Measurements from ENCODE around the gene GTF2I.
"Not testable (repeated sequence)": the region's sequence is repeated elsewhere in the genome, so short reads cannot be mapped to it uniquely, and the experiment has no call there.

The GTF2I gene

DNA sequence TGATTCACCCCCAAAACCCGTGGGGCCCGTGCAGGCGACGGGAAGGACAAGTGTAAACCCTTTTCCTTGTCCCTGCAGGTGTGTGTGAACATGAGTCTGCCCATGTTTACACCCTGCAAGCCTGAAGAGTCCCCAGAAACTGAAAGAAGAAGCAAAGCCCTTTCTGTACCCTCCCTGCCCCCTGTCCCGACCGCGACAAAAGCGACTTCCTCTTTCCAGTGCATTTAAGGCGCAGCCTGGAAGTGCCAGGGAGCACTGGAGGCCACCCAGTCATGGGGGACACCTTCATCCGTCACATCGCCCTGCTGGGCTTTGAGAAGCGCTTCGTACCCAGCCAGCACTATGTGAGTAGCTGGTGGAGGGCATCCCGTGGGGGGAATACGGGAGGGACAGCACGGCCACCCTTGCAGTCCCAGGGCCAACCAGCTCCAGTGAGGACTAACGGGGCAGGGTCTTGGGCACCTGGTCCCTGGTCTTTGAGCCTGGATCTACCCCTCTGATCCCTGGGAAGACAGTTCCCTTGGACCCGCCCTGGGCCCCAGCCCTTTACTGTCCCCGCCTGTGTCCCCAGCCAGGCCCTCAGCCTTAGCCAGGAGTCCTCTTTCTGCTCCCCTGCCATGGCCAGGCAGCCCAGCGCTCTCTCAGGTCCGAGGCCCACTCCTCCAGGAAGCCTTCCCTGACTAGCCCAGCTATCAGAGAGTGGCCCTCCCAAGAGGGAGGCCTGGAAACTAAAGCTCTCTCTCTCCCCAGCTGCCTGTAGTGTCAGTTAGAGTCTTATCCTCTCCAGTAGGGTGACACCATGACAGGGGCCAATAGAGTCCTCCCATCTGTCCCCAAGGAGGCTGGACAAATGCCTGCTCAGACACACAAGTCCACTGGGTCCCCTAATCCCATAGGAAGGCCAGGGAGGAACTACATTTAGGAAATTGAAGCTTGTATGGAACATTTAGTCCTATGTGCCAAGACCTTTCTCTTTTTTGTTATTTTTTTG, 116.5 kb downstream of the GTF2I start, which contains the start of gene NCF1:
NCF1 (plus strand) TSS at position 252 of the 991 bp plus-strand sequence; CDS start at position 273, 21 bp downstream.
- not testable (repeated sequence) for DNase-seq (ENCODE audit: low read depth, low spot score)

DNA sequence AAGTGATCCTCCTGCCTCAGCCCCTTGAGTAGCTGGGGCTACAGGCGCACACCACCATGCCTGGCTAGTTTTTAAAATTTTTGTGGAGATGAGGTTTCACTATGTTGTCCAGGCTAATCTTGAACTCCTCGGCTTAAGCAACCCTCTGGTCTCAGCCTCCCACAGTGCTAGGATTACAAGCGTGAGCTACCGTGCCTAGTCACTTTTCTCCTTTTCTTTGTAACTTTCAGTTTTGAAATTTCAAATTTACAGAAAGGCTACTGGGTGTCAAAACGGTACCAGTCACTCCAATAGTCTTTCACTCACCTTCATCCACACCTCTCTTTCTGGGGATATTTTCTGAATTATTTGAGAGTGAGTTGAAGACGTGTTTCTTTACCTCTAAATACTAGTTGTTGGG, 117.6 kb downstream of the GTF2I start:
- not testable (repeated sequence) for DNase-seq (ENCODE audit: low read depth, low spot score)

DNA sequence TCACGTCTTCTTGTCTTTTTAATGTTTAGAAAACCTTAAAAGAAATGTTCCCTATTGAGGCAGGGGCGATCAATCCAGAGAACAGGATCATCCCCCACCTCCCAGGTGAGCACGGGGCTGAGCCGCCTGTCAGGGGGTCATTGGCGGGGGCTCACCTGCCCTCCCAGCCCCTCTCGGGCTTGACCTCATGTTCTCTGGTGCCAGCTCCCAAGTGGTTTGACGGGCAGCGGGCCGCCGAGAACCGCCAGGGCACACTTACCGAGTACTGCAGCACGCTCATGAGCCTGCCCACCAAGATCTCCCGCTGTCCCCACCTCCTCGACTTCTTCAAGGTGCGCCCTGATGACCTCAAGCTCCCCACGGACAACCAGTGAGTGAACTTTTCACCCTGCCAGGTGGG, 121.5 kb downstream of the GTF2I start:
- not testable (repeated sequence) for DNase-seq (ENCODE audit: low read depth, low spot score)

DNA sequence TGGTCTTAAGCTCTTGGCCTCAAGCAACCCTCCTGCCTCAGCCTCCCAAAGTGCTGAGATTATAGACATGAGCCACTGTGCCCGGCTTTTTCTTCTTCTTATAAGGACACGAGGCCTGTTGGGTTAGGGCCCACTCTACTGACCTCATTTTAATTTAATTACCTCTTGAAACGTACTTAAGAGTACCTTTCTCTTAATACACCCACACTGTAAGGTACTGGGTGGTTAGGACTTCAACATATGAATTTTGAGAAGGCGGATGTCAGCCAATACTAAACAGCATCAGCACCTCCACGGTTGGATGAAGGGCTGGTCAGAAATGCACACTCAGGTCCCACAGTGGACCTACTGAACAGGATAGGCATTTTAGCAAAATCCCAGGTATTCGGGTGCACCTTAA, 124.2 kb downstream of the GTF2I start:
- DNase-seq (ENCODE audit: low read depth, low spot score): not testable (repeated sequence)

- not testable (repeated sequence) for DNase-seq (ENCODE audit: low read depth, low spot score)
These were observed 126.1 kb downstream of the GTF2I start for GRCh38 chr7:74783595-74783994.

- DNase-seq (ENCODE audit: low read depth, low spot score): not testable (repeated sequence)
These were observed 131.0 kb downstream of the GTF2I start for GRCh38 chr7:74788369-74789150.

DNA sequence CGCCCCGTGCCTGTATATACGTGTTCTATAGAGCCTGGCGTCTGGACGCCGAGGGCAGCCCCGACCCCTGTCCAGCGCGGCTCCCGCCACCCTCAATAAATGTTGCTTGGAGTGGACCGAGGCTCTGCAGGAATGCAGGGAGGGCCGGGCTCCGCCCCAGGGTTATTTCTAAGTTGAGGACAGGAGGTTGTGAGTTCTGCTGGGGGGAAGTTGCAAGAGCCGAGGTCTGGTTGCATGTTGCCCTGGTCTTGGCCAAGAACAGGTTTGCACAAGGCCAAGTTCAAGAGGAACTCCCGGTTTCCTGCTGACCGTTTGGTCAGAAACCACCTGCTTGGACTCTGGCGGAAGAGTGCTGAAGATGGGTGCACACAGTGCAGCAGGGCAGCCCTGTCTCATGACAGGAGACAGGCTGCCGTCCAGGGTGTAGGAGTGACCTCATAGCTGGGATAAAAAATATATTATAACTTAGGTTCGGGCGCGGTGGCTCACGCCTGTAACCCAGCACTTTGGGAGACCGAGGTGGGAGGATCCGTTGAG, 131.8 kb downstream of the GTF2I start:
- DNase-seq (ENCODE audit: low read depth, low spot score): not testable (repeated sequence)

- not testable (repeated sequence) for DNase-seq (ENCODE audit: low read depth, low spot score)
These were observed 140.5 kb downstream of the GTF2I start for GRCh38 chr7:74797848-74798622.

DNA sequence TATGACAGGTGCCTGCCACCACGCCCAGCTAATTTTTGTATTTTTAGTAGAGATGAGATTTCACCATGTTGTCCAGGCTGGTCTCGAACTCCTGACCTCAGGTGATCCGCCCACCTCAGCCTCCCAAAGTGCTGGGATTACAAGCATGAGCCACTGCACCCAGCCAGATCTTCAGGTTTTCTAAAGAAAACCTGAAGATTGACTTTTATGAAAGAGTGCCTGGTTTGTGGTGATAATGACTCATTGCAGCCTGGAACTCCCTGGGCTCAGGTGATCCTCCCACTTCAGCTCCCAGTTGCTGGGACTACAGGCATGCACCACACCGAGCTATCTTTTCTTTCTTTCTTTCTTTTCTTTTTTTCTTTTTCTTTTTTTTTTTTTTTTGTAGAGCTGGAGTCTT, 141.1 kb downstream of the GTF2I start:
- DNase-seq (ENCODE audit: low read depth, low spot score): not testable (repeated sequence)
